Lung (tissue), 12 donors: ENCODE measurements around the gene PARD6B. TPM values are rescaled to one million over a fixed set of nuclear protein-coding genes. Genes with fewer than 3 reads are reported as not detected.
A peak's percentile ranks its signal among the peaks of the same experiment; 100 is the strongest.
"Not testable (repeated sequence)": the region's sequence is repeated elsewhere in the genome, so short reads cannot be mapped to it uniquely, and the experiment has no call there.

Experiments
- ATAC-seq: fragments of 200-7000 bp; cut with Tn5 transposase; one replicate; pipeline ENCODE4 v1.9.1; 2020; ENCODE audit warnings: moderate number of reproducible peaks; ENCODE audit not compliant: insufficient read depth, low FRiP score
- DNase-seq, 3 donors: peaks; one replicate each; pipeline ENCODE4 v3.0.0-alpha.2; 2013 to 2017
- H3K27ac ChIP-seq, 2 donors: one replicate each; pipeline ENCODE4 v1.5.1; 2013; ENCODE audit warnings: mild to moderate bottlenecking in 2 of 2, moderate library complexity in 2 of 2, control low read depth in 1 of 2, inconsistent platforms in 1 of 2, low read depth in 1 of 2, low read length in 1 of 2
- H3K27me3 ChIP-seq, 3 donors: one replicate each; pipeline ENCODE4 v1.5.1; 2013; ENCODE audit warnings: low read length in 2 of 3; ENCODE audit not compliant: control insufficient read depth in 3 of 3, insufficient read depth in 3 of 3
- H3K36me3 ChIP-seq, 4 donors: one replicate each; pipeline ENCODE4 v1.5.1; 2013; ENCODE audit warnings: low read length in 4 of 4, mild to moderate bottlenecking in 1 of 4, moderate library complexity in 1 of 4; ENCODE audit not compliant: control insufficient read depth in 4 of 4, insufficient read depth in 4 of 4
- H3K4me1 ChIP-seq, 5 donors: one replicate each; pipeline ENCODE4 v1.5.1; 2013; ENCODE audit warnings: low read length in 5 of 5, mild to moderate bottlenecking in 2 of 5, moderate library complexity in 1 of 5; ENCODE audit not compliant: control insufficient read depth in 5 of 5, insufficient read depth in 5 of 5
- H3K4me3 ChIP-seq: one replicate; pipeline ENCODE4 v1.5.1; 2013; ENCODE audit warnings: mild to moderate bottlenecking, control low read depth, moderate library complexity
- H3K9ac ChIP-seq, 2 donors: one replicate each; pipeline ENCODE4 v1.5.1; 2013; ENCODE audit warnings: low read length in 2 of 2, control low read depth in 1 of 2; ENCODE audit not compliant: insufficient read depth in 1 of 2
- H3K9me3 ChIP-seq, 4 donors: one replicate each; pipeline ENCODE4 v1.5.1; 2013; ENCODE audit warnings: low read length in 3 of 4, mild to moderate bottlenecking in 1 of 4, moderate library complexity in 1 of 4; ENCODE audit not compliant: control insufficient read depth in 4 of 4, insufficient read depth in 3 of 4
- WGBS, 2 donors: extraction: QIAGEN DNeasy Blood & Tissue Kit; methylation state at CpG; one replicate each; pipeline ENCODE4 v1.1.7; 2013; 5-methylcytosine and 5-hydroxymethylcytosine counted together
- polyA plus RNA-seq, 2 donors: library from polyadenylated mRNA; stranded (reverse); fragments of 200-250 nt; gene quantifications; one replicate each; pipeline ENCODE4 v1.2.1, GENCODE V29; 2013
- total RNA-seq, 2 donors: library from RNA; depleted of rRNA in 1 of 2; stranded (reverse); fragments of >200 nt in 1 of 2; gene quantifications; one replicate each; pipeline ENCODE4 v1.2.1, GENCODE V29; 2014 to 2021
- TF ChIP-seq, protein P1 (sequence below): IDR thresholded peaks from 2 replicates; pipeline ENCODE4 v1.5.1; 2012; ENCODE audit warnings: mild to moderate bottlenecking; ENCODE audit errors: control extremely low read depth, extremely low read depth
- donor health status: control.
- donor health status: control.
- donor health status: Bipolar disorder and iron deficiency.
- donor health status: healthy.
- donor health status: DM: yes; HTN: yes; CAD: no.

The PARD6B gene
- total and polyA plus RNA-seq, 4 donors = 2.0 to 41.8 (median 25.8) TPM

DNA sequence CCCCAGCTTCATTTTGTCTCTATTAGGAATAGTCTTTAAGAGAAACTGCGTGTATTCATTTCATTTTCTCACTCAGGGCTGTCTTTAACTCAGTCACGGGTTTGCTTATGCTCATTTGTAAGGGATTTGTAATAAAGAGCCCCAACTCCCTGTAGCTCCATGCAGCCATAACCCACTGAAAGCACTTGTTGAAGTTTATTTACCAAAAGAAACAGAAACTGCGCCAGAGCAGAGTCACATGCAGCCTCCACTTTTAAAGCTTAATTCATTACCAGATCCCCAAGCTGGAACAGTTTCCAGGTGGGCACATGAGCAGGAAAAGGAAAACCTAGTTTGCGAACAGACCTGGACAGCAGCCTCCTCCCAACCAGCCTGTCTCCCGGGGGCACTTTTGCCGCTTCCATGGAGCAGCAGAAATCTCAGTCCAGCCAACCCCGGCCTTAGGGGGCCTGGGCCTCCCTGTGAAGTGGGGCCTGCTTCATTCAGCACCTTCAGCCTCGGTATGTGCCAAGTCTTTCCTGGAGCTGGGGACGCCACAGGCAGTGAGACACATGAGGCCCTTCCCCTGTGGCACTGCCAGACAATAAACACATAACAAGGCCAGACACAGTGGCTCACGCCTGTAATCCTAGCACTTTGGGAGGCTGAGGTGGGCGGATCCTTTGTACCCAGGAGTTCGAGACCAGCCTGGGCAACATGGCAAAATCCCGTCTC is 68.0 kb downstream of the PARD6B start:
- TF ChIP-seq, protein P1, sequence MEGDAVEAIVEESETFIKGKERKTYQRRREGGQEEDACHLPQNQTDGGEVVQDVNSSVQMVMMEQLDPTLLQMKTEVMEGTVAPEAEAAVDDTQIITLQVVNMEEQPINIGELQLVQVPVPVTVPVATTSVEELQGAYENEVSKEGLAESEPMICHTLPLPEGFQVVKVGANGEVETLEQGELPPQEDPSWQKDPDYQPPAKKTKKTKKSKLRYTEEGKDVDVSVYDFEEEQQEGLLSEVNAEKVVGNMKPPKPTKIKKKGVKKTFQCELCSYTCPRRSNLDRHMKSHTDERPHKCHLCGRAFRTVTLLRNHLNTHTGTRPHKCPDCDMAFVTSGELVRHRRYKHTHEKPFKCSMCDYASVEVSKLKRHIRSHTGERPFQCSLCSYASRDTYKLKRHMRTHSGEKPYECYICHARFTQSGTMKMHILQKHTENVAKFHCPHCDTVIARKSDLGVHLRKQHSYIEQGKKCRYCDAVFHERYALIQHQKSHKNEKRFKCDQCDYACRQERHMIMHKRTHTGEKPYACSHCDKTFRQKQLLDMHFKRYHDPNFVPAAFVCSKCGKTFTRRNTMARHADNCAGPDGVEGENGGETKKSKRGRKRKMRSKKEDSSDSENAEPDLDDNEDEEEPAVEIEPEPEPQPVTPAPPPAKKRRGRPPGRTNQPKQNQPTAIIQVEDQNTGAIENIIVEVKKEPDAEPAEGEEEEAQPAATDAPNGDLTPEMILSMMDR = no peak
- Histone ChIP-seq H3K9ac (no peak overlapping the region), H3K4me1 (peaks cover 0 to 10% (median 0%) of the 10 kb centered on the region in 5 donors), H3K36me3 (no peaks in the 10 kb centered on the region), H3K27me3 (no peaks in the 10 kb centered on the region), H3K4me3 (no peak overlapping the region), H3K9me3 (no peaks in the 10 kb centered on the region), H3K27ac (no peak overlapping the region)
- ATAC-seq (no peak), DNase-seq (peak; percentile 14 to 42 (median 34))
- 73 to 88% methylated on average over 13 of the region's 13 CpGs for WGBS, 2 donors

DNA sequence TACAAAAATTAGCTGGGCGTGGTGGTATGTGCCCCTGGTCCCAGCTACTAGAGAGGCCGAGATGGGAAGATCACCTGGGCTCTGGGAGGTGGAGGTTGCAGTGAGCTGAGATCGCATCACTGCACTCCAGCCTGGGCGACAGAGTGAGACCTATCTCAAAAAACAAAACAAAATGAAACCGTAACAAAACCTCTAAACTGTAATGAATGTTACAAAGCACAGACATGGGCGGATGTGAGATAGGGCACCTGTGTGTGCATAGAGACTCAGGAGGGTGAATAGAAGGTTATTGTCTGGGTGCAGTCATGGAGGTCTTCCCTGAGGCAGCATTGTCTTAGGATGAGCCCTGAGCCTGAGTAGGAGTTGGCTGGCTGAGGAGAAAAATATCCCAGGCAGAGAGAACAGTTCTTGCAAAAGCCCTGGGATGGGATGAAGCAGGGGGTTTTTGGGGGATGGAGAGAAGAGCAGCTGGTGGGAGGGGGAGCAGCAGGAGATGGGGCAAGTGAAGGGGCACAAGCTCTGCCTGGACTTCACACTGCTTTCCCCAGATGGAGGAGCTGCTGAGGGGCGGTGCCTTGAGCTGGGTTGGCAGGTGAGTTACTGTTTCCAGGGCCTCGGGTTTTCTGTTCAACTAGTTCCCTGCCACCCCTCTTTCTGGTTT is 68.6 kb downstream of the PARD6B start:
- no peaks in the 10 kb centered on the region for H3K9me3 ChIP-seq
- DNase-seq = no peak
- ATAC-seq = no peak
- H3K4me1 ChIP-seq = peaks cover 0 to 10% (median 0%) of the 10 kb centered on the region in 5 donors
- TF ChIP-seq, protein P1 = no peak
- no peaks in the 10 kb centered on the region for H3K27me3 ChIP-seq
- H3K4me3 ChIP-seq = no peak overlapping the region
- H3K27ac ChIP-seq = no peak overlapping the region
- WGBS, 2 donors = 86 to 91% methylated on average over 8 of the region's 8 CpGs
- no peak overlapping the region for H3K9ac ChIP-seq
- no peaks in the 10 kb centered on the region for H3K36me3 ChIP-seq

DNA sequence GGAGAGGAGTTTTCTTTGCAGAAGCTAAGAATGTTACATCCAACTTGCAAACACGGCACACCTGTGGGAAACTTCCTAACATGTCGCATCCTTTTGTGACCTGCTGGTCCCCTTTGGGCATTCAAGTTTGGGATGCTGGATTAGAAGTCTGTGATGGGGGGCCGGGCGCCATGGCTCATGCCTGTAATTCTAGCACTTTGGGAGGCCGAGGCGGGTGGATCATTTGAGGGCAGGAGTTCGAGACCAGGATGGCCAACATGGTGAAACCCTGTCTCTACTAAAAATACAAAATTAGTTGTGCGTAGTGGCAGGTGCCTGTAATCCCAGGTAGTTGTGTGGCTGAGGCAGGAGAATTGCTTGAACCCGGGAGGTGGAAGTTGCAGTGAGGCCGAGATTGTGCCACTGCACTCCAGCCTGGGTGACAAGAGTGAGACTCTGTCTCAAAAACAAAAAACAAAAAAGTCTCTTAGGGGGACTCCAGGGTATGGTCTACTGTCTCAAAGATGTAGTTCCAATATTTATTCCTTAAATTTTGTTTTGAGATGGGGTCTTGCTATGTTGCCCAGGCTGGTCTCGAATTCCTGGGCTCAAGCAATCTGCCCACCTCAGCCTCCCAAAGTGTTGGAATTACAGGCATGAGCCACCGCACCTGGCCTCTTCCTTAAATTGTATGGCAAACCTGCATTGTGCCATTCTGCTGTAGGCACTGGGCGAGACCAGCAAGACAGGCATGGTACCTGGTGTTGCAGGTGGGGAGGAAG is 69.8 kb downstream of the PARD6B start:
- peaks cover 0 to 10% (median 0%) of the 10 kb centered on the region in 5 donors for H3K4me1 ChIP-seq
- DNase-seq, H3K27ac ChIP-seq, ATAC-seq, H3K9ac ChIP-seq, H3K9me3 ChIP-seq, H3K27me3 ChIP-seq, H3K4me3 ChIP-seq, H3K36me3 ChIP-seq: not testable (repeated sequence)
- WGBS, 2 donors = 95 to 96% methylated on average over 13 of the region's 13 CpGs

DNA sequence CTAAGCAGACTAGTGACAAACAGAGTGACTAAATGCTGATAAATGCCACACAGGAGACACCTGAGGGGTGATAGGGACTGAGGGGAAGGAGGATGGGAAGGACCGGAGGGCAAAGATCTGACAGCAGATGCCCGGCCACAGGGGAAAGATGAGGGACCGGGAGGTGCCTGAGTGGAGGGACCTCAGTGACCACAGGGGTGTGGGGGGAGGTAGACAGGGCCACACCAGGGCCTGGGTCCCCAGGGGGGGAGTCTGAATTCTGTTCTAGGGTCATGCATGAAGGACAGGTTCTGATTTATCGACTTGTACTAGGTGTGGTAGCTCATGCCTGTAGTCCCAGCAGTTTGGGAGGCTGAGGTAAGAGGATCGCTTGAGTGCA is 70.4 kb downstream of the PARD6B start:
- DNase-seq (no peak), ATAC-seq (no peak)
- Histone ChIP-seq H3K4me3 (no peak overlapping the region), H3K36me3 (no peaks in the 10 kb centered on the region), H3K9ac (no peak overlapping the region), H3K4me1 (peaks cover 0 to 10% (median 0%) of the 10 kb centered on the region in 5 donors), H3K27ac (no peak overlapping the region), H3K27me3 (no peaks in the 10 kb centered on the region), H3K9me3 (no peaks in the 10 kb centered on the region)
- 81 to 96% methylated on average over 5 of the region's 5 CpGs for WGBS, 2 donors
- TF ChIP-seq, protein P1 = no peak
